Measurements from ENCODE around the gene DNAH10.
A peak's percentile ranks its signal among the peaks of the same experiment; 100 is the strongest.

DNAH10 gene, protein sequence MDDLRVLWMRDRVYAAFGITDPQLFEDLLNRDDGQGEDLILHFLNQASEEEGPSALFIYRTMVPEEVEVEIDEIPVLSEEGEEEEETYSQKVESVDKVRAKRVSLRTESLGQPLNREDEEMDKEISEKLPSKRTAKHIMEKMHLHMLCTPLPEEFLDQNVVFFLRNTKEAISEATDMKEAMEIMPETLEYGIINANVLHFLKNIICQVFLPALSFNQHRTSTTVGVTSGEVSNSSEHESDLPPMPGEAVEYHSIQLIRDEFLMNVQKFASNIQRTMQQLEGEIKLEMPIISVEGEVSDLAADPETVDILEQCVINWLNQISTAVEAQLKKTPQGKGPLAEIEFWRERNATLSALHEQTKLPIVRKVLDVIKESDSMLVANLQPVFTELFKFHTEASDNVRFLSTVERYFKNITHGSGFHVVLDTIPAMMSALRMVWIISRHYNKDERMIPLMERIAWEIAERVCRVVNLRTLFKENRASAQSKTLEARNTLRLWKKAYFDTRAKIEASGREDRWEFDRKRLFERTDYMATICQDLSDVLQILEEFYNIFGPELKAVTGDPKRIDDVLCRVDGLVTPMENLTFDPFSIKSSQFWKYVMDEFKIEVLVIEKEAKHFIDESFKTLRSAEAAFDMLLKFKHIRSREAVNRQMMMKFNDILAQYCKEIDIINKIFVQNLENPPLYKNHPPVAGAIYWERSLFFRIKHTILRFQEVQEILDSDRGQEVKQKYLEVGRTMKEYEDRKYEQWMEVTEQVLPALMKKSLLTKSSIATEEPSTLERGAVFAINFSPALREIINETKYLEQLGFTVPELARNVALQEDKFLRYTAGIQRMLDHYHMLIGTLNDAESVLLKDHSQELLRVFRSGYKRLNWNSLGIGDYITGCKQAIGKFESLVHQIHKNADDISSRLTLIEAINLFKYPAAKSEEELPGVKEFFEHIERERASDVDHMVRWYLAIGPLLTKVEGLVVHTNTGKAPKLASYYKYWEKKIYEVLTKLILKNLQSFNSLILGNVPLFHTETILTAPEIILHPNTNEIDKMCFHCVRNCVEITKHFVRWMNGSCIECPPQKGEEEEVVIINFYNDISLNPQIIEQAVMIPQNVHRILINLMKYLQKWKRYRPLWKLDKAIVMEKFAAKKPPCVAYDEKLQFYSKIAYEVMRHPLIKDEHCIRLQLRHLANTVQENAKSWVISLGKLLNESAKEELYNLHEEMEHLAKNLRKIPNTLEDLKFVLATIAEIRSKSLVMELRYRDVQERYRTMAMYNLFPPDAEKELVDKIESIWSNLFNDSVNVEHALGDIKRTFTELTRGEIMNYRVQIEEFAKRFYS (N-terminal part only)

DNA sequence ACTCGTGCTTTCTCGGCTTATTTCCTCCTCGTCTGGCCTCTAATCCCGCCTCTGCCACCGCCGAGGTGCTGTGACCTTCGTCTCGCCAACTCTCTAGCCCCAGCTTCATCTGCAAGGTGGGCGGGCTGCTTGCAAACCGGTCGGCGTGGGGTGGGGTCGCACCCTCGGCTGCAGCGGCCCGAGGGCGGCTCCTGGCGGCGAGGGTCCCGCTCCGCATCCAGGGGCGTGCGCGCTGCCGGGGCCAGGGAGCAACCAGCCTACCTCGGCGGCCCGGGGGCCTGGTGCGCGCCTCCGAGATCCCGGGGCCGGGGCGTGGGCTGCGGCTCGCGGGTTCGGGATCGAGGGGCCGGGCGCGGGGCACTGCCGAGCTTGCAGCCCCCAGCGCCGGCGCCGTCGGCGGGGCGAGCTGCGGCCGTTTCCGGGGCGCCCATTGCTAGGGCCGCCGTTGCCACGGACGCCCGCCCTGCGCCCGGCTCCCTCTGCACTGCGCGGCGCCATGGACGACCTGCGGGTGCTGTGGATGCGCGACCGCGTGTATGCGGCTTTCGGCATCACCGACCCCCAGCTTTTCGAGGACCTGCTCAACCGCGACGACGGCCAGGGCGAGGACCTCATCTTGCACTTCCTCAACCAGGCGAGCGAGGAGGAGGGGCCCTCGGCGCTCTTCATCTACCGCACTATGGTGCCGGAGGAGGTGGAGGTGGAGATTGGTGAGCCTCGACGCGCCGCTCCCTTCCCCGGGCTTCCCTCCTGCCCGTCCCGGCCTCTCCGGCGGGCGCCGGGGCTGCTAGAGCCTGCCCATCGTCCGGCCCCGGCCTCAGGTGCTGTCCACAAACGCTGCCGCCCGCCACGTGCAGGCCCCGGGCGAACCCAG, at the start of gene DNAH10:
DNAH10 (plus strand) TSS at position 461 of the 874 bp plus-strand sequence; CDS start at position 497, 36 bp downstream.
- Histone ChIP-seq H3K4me2 (ENCODE audit: low read length) (peak within 1 kb of the TSS; percentile 72), H3F3A (ENCODE audit: insufficient read depth, low read length) (no peaks in the 10 kb centered on the region; the same call in 1 of the 2 replicates), H3K9me3 (ENCODE audit: low read length) (no peaks in the 10 kb centered on the region), H3K27me3 (ENCODE audit: insufficient read depth, low read length) (no peaks in the 10 kb centered on the region), H3K27ac (ENCODE audit: low read depth, low read length, poor library complexity, severe bottlenecking) (no peak within 1 kb of the TSS), H3K9me2 (ENCODE audit: low read depth, low read length) (no peaks in the 10 kb centered on the region), H3K9ac (ENCODE audit: low read length) (peak within 1 kb of the TSS; percentile 31; the same call in 1 of the 2 replicates), H4K20me1 (ENCODE audit: insufficient read depth, low read length) (no peaks in the 10 kb centered on the region), H3K4me3 (ENCODE audit: low read depth, low read length, poor library complexity, severe bottlenecking) (peak within 1 kb of the TSS; percentile 56), H3K4me1 (ENCODE audit: insufficient read depth, low read length, severe bottlenecking) (peaks cover 20% of the 10 kb centered on the region), H3K36me3 (ENCODE audit: insufficient read depth, low read length) (peaks cover 26% of the 10 kb centered on the region), H3K79me2 (ENCODE audit: insufficient read depth, low read length) (no peaks in the 10 kb centered on the region), H2AFZ (ENCODE audit: low read length) (no peak within 1 kb of the TSS)
- TF ChIP-seq, protein P1, sequence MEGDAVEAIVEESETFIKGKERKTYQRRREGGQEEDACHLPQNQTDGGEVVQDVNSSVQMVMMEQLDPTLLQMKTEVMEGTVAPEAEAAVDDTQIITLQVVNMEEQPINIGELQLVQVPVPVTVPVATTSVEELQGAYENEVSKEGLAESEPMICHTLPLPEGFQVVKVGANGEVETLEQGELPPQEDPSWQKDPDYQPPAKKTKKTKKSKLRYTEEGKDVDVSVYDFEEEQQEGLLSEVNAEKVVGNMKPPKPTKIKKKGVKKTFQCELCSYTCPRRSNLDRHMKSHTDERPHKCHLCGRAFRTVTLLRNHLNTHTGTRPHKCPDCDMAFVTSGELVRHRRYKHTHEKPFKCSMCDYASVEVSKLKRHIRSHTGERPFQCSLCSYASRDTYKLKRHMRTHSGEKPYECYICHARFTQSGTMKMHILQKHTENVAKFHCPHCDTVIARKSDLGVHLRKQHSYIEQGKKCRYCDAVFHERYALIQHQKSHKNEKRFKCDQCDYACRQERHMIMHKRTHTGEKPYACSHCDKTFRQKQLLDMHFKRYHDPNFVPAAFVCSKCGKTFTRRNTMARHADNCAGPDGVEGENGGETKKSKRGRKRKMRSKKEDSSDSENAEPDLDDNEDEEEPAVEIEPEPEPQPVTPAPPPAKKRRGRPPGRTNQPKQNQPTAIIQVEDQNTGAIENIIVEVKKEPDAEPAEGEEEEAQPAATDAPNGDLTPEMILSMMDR (IDR thresholded peaks at IDR 0.05; ENCODE audit: low read length): peak; percentile 60
- TF ChIP-seq EZH2 (IDR thresholded peaks at IDR 0.05; ENCODE audit: borderline replicate concordance, low read length): no peak

DNA sequence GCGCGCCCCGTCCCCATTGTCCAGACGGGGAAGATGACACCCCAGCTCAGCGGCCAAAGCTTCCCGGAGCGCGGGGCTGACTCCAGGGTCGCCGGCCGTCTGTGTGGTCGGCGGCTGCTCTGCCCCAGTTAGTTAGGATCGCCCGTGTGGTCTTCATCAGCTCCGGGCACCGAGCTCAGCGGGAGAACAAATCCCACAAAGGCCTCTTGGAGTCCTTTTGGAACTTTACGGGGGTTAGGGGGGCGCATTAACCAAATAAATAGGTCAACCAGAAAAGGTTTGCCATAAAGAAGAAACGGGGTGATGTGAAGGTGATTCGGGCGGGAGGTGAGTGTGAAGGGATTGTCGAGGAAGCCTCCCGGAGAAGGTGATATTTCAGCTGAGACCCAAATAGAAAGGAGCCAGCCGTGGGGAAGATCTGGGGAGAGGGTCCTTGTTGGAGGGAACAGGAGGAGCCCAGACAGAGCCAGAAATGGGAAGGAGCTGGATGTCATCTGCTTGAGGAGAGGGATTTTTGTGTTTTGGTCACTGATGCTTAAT, 49.3 kb upstream of the DNAH10 start:
- Histone ChIP-seq H3K9me2 (ENCODE audit: low read depth, low read length) (no peaks in the 10 kb centered on the region), H3K79me2 (ENCODE audit: insufficient read depth, low read length) (peaks cover 29% of the 10 kb centered on the region), H2AFZ (ENCODE audit: low read length) (no peak overlapping the region), H3K9me3 (ENCODE audit: low read length) (no peaks in the 10 kb centered on the region), H3K9ac (ENCODE audit: low read length) (peak overlapping the region; percentile 99), H3K4me3 (ENCODE audit: low read depth, low read length, poor library complexity, severe bottlenecking) (peak overlapping the region; percentile 99), H4K20me1 (ENCODE audit: insufficient read depth, low read length) (no peaks in the 10 kb centered on the region), H3K4me2 (ENCODE audit: low read length) (peak overlapping the region; percentile 99), H3K4me1 (ENCODE audit: insufficient read depth, low read length, severe bottlenecking) (peaks cover 22% of the 10 kb centered on the region), H3K36me3 (ENCODE audit: insufficient read depth, low read length) (no peaks in the 10 kb centered on the region; the same call in 1 of the 2 replicates), H3F3A (ENCODE audit: insufficient read depth, low read length) (no peaks in the 10 kb centered on the region), H3K27ac (ENCODE audit: low read depth, low read length, poor library complexity, severe bottlenecking) (no peak overlapping the region), H3K27me3 (ENCODE audit: insufficient read depth, low read length) (no peaks in the 10 kb centered on the region)
- TF ChIP-seq, protein P1 (IDR thresholded peaks at IDR 0.05; ENCODE audit: low read length): no peak
- TF ChIP-seq EZH2 (IDR thresholded peaks at IDR 0.05; ENCODE audit: borderline replicate concordance, low read length): no peak
